22Rv1 (cell line): ENCODE data around the gene TLCD4.

ENCODE experiments used
- H3K27ac ChIP-seq: fragments of 450-650 bp; 2 replicates; pipeline ENCODE4 v1.5.1; 2017
- CTCF ChIP-seq: fragments of 450-650 bp; IDR thresholded peaks from 2 replicates; pipeline ENCODE4 v1.5.1; 2017; ENCODE audit warnings: mild to moderate bottlenecking
- ZFX ChIP-seq: fragments of 450-650 bp; IDR thresholded peaks from 2 replicates; pipeline ENCODE4 v1.6.1; 2017; ENCODE audit warnings: antibody characterized with exemption, borderline replicate concordance

TLCD4 gene

GRCh38 chr1:95115708-95116137 lies 1.4 kb upstream of the TLCD4 start:
- H3K27ac ChIP-seq: no peak overlapping the region
- no peak for TF ChIP-seq ZFX
- TF ChIP-seq CTCF: no peak

- H3K27ac ChIP-seq: peak overlapping the region; percentile 71
- TF ChIP-seq CTCF (peak; percentile 82), ZFX (no peak)
Measured at GRCh38 chr1:95116580-95117206, 462 bp upstream of the TLCD4 start.

- H3K27ac ChIP-seq: peak overlapping the region; percentile 71; the same call in 1 of the 2 replicates
- TF ChIP-seq ZFX (no peak), CTCF (no peak)
Measured at GRCh38 chr1:95118067-95118499, 928 bp downstream of the TLCD4 start.

- no peak overlapping the region for H3K27ac ChIP-seq
- TF ChIP-seq CTCF (no peak), ZFX (no peak)
Measured at GRCh38 chr1:95118710-95119109, 1.6 kb downstream of the TLCD4 start.

GRCh38 chr1:95119273-95119672 lies 2.1 kb downstream of the TLCD4 start:
- no peak for TF ChIP-seq CTCF
- no peak for TF ChIP-seq ZFX
- no peak overlapping the region for H3K27ac ChIP-seq

GRCh38 chr1:95122151-95122697 lies 5.1 kb downstream of the TLCD4 start:
- no peak for TF ChIP-seq ZFX
- H3K27ac ChIP-seq: no peak overlapping the region

GRCh38 chr1:95124342-95124741 lies 7.2 kb downstream of the TLCD4 start:
- TF ChIP-seq ZFX (no peak), CTCF (no peak)
- H3K27ac ChIP-seq: no peak overlapping the region
